Measurements from ENCODE around the gene ASF1A.

Gene ASF1A

GRCh38 chr6:118917546-118918328 is 23.8 kb downstream of the ASF1A start:
- DNase-seq (ENCODE audit: low read depth), result no peak

GRCh38 chr6:118918329-118918725 is 24.4 kb downstream of the ASF1A start:
- no peak for TF ChIP-seq CTCF (IDR thresholded peaks at IDR 0.05; ENCODE audit: control insufficient read depth, insufficient read depth, low read depth, low read length, missing control alignments)
- no peak for DNase-seq (ENCODE audit: low read depth)

More at GRCh38 chr6:118917546-118918328, 23.8 kb downstream of the ASF1A start:
- TF ChIP-seq CTCF (IDR thresholded peaks at IDR 0.05; ENCODE audit: control insufficient read depth, insufficient read depth, low read depth, low read length, missing control alignments), result no peak
- H3K4me3 ChIP-seq (ENCODE audit: control insufficient read depth, low read depth, low read length), result no peak overlapping the region

GRCh38 chr6:118921084-118921483 is 27.1 kb downstream of the ASF1A start:
- no peak overlapping the region for H3K4me3 ChIP-seq (ENCODE audit: control insufficient read depth, low read depth, low read length)
- no peak for DNase-seq (ENCODE audit: low read depth)
- no peak for TF ChIP-seq CTCF (IDR thresholded peaks at IDR 0.05; ENCODE audit: control insufficient read depth, insufficient read depth, low read depth, low read length, missing control alignments)

More at GRCh38 chr6:118918329-118918725, 24.4 kb downstream of the ASF1A start:
- H3K4me3 ChIP-seq (ENCODE audit: control insufficient read depth, low read depth, low read length), result no peak overlapping the region

GRCh38 chr6:118923035-118923434 is 29.1 kb downstream of the ASF1A start:
- no peak overlapping the region for H3K4me3 ChIP-seq (ENCODE audit: control insufficient read depth, low read depth, low read length)
- DNase-seq (ENCODE audit: low read depth), result no peak
- no peak for TF ChIP-seq CTCF (IDR thresholded peaks at IDR 0.05; ENCODE audit: control insufficient read depth, insufficient read depth, low read depth, low read length, missing control alignments)

- H3K4me3 ChIP-seq (ENCODE audit: control insufficient read depth, low read depth, low read length), result no peak overlapping the region
- TF ChIP-seq CTCF (IDR thresholded peaks at IDR 0.05; ENCODE audit: control insufficient read depth, insufficient read depth, low read depth, low read length, missing control alignments), result no peak
- no peak for DNase-seq (ENCODE audit: low read depth)
These were observed 36.7 kb downstream of the ASF1A start for GRCh38 chr6:118930680-118931079.

GRCh38 chr6:118931436-118931835 is 37.5 kb downstream of the ASF1A start:
- DNase-seq (ENCODE audit: low read depth), result no peak
- no peak overlapping the region for H3K4me3 ChIP-seq (ENCODE audit: control insufficient read depth, low read depth, low read length)
- TF ChIP-seq CTCF (IDR thresholded peaks at IDR 0.05; ENCODE audit: control insufficient read depth, insufficient read depth, low read depth, low read length, missing control alignments), result no peak

Data from AG09309 (cell line).